ENCODE results near the gene PCBP3.

Gene PCBP3

DNA sequence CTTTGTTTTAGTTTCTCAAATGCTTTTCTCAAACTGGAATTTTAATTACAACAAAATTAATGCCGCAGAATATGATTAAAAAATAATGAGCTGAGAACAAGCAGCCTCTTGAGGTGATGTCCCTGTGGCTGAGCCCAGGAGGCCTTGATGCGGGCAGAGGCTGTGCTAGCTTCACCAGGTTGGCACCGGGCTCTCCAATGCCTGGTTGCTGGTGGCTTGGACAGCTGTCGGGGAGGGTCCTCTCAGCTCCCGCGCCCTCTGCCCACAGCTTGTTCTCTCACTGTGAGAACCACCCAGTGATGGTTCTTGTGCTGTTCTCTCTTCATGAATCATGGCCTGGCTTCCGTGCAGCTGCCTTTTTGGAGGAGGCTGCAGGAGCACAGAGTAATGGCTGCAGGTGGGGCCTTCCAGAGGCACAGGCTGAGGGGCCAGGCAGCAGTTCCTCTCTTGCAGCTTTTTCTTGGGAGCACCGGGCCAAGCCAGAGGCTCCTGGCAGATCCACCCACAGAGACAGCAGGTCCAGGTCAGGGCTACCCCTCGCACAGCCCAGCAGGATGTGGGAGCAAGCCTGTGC is 156.3 kb downstream of the PCBP3 start:
- Histone ChIP-seq H3K4me1 (ENCODE audit: control insufficient read depth, insufficient read depth, low read length) (no peaks in the 10 kb centered on the region), H3K36me3 (ENCODE audit: control insufficient read depth, insufficient read depth, low read length) (no peaks in the 10 kb centered on the region), H3K27me3 (ENCODE audit: control insufficient read depth, insufficient read depth, low read length) (no peaks in the 10 kb centered on the region), H3K4me3 (ENCODE audit: low read length) (no peak overlapping the region), H3K27ac (ENCODE audit: low read length) (no peak overlapping the region), H3K9me3 (ENCODE audit: control insufficient read depth, insufficient read depth, low read length) (no peaks in the 10 kb centered on the region)
- no peak for DNase-seq (ENCODE audit: low read depth, low spot score)
- WGBS (ENCODE audit: insufficient coverage, insufficient read length) = no CpG with 5 or more reads among the region's 9 CpGs

DNA sequence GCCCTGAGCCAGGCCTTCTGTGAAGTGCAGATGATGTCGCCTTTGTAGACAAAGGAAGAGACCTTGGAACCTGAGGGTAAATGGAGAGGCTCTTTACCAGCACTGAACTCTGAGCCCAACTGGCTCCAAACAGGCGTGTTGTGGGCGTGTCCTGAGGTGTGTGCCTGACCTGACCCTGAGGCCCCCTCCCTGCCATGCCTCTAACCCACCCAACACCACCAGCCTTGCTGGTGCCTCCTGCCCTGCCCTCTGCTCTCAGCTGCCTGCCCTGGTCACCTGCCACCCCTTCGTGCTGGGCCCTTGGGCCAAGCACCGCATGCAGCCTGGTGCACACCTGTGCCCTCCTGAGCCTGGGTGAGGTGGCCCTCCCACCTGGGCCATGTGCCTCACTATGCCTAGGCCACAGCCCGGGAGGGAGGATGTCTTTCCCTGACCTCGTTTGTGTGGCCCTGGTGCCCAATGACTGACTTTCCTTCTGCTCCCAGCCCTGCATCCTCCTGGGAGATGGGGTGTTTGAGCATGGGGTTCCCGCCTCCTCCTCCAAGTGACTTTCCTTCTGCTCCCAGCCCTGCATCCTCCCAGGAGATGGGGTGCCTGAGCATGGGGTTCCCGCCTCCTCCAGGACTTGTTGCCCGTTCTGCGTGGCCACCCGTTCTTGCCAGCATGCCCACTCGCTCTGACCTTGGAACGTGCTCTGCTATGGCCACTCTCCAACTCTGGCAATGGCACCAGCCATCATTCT is 157.0 kb downstream of the PCBP3 start:
- H3K27ac ChIP-seq (ENCODE audit: low read length) = no peak overlapping the region
- H3K4me3 ChIP-seq (ENCODE audit: low read length) = no peak overlapping the region
- no CpG with 5 or more reads among the region's 14 CpGs for WGBS (ENCODE audit: insufficient coverage, insufficient read length)
- no peaks in the 10 kb centered on the region for H3K9me3 ChIP-seq (ENCODE audit: control insufficient read depth, insufficient read depth, low read length)
- no peaks in the 10 kb centered on the region for H3K4me1 ChIP-seq (ENCODE audit: control insufficient read depth, insufficient read depth, low read length)
- H3K36me3 ChIP-seq (ENCODE audit: control insufficient read depth, insufficient read depth, low read length) = no peaks in the 10 kb centered on the region
- H3K27me3 ChIP-seq (ENCODE audit: control insufficient read depth, insufficient read depth, low read length) = no peaks in the 10 kb centered on the region
- no peak for DNase-seq (ENCODE audit: low read depth, low spot score)

DNA sequence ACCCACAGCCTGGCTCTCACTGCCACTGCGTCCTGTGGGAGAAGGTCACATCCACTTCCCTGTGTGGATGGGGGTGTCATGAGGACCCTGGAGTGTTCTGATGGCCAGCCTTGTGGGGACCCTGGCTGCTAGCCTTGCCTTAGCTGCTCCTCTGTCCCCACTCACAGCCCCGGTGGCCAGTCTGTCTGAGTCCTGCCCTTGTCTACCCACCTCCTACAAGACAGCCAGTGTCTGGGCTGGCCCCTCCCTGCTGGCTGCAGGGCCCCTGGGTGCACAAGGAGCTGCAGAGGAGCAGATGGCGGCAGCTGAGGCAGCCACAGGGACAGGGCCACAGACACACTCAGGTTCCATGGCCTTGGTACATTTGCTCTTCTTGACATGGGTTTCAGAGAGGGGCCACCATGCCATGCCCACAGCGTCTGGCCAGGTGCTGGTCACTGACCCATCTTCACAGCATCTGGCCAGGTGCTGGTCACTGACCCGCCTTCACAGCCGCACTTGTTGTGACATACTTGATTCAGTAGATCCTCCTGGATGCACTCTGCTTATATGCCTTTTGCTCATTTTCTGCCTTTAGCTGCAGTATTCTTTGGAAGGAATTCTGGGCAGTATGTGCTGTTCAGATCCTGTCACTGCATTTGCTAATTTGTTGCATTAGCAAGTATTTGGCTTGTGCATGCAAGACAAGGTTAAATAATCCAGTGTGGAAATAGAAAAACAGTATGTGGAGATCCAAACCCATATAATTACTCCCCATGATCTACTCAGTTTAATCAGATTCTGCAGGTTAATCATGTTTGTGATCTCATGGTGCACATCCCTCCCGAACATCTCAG is 157.8 kb downstream of the PCBP3 start:
- DNase-seq (ENCODE audit: low read depth, low spot score) = no peak
- Histone ChIP-seq H3K9me3 (ENCODE audit: control insufficient read depth, insufficient read depth, low read length) (no peaks in the 10 kb centered on the region), H3K36me3 (ENCODE audit: control insufficient read depth, insufficient read depth, low read length) (no peaks in the 10 kb centered on the region), H3K27ac (ENCODE audit: low read length) (no peak overlapping the region), H3K4me3 (ENCODE audit: low read length) (no peak overlapping the region), H3K4me1 (ENCODE audit: control insufficient read depth, insufficient read depth, low read length) (no peaks in the 10 kb centered on the region), H3K27me3 (ENCODE audit: control insufficient read depth, insufficient read depth, low read length) (no peaks in the 10 kb centered on the region)
- no CpG with 5 or more reads among the region's 7 CpGs for WGBS (ENCODE audit: insufficient coverage, insufficient read length)

DNA sequence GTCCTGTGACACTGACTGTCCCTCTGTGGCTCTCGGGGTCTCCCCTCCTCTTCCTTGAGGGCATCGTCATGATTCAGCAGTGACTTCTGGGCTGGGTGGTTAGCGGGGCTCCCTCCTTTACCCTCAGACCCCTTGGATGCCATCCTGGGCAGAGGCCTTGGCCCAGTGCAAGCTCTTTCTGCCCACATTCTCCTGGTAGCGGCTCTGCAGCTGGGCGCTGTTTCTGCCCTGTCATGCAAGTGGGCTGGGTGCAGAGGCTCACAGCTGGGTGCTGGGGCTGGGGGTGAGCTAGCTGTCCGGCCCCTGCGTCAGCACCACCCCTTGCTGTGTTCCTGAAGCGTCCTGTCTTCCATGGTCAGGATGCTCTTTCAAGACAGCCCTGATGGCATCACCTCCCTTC is 158.5 kb downstream of the PCBP3 start:
- no peaks in the 10 kb centered on the region for H3K4me1 ChIP-seq (ENCODE audit: control insufficient read depth, insufficient read depth, low read length)
- DNase-seq (ENCODE audit: low read depth, low spot score) = no peak
- no CpG with 5 or more reads among the region's 8 CpGs for WGBS (ENCODE audit: insufficient coverage, insufficient read length)

DNA sequence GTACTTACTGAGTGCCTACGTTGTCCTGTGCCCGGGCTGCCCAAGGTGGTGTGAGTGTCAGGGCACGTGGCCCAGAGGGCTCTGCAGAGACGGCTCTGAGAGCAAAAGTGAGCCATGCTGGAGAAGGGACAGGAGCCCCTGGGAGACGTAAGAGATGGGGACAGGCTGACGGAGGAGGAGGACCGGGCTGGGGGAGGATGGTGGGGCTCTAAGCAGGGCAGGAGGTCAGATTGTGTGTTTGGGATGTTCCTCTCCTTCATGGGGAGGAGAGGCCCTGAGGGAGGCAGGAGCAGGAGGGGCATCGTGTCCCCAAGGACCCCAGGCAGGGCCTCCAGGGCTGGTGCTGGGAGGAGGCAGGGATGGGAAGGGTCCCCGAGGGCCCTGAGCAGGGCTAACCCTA is 158.9 kb downstream of the PCBP3 start:
- Histone ChIP-seq H3K27me3 (ENCODE audit: control insufficient read depth, insufficient read depth, low read length) (no peaks in the 10 kb centered on the region), H3K4me3 (ENCODE audit: low read length) (no peak overlapping the region), H3K9me3 (ENCODE audit: control insufficient read depth, insufficient read depth, low read length) (no peaks in the 10 kb centered on the region), H3K27ac (ENCODE audit: low read length) (no peak overlapping the region), H3K36me3 (ENCODE audit: control insufficient read depth, insufficient read depth, low read length) (no peaks in the 10 kb centered on the region), H3K4me1 (ENCODE audit: control insufficient read depth, insufficient read depth, low read length) (no peaks in the 10 kb centered on the region)
- WGBS (ENCODE audit: insufficient coverage, insufficient read length) = no CpG with 5 or more reads among the region's 9 CpGs
- DNase-seq (ENCODE audit: low read depth, low spot score) = no peak

More for the DNA sequence above, 158.5 kb downstream of the PCBP3 start:
- Histone ChIP-seq H3K9me3 (ENCODE audit: control insufficient read depth, insufficient read depth, low read length) (no peaks in the 10 kb centered on the region), H3K27ac (ENCODE audit: low read length) (no peak overlapping the region), H3K4me3 (ENCODE audit: low read length) (no peak overlapping the region), H3K36me3 (ENCODE audit: control insufficient read depth, insufficient read depth, low read length) (no peaks in the 10 kb centered on the region), H3K27me3 (ENCODE audit: control insufficient read depth, insufficient read depth, low read length) (no peaks in the 10 kb centered on the region)

DNA sequence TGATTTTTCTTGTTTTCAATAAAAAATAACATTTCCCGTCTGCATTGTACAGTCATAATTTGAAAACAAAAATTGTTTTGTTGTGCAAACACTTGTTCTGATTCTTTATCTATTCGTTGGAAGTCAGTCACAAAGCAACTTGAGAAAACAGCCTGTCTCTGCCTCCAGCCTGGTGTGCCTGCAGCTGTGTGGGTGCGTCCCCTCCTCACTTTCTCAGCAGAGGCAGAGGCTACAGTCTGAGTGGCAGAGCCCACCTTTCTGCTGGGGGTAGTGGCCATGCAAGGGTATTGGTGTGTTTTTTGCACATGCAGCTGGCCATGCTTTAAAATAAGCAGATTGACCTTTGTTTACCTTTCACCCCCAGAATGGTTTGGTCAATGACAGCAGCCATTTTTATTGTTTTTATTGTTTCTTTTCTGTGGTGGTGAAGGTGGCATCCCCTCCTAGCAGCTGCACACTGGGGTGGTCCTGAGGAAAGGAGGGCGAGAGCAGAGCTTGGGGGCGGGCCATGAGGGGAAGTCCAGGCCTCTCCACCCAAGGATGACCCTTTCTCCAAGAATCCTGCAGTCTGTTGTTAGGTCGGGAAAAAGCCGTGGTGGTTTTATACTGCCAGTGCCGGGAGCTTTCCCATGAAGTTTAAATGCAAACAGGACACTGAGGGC is 159.6 kb downstream of the PCBP3 start:
- Histone ChIP-seq H3K27me3 (ENCODE audit: control insufficient read depth, insufficient read depth, low read length) (no peaks in the 10 kb centered on the region), H3K27ac (ENCODE audit: low read length) (no peak overlapping the region), H3K36me3 (ENCODE audit: control insufficient read depth, insufficient read depth, low read length) (no peaks in the 10 kb centered on the region), H3K4me3 (ENCODE audit: low read length) (no peak overlapping the region), H3K4me1 (ENCODE audit: control insufficient read depth, insufficient read depth, low read length) (no peaks in the 10 kb centered on the region), H3K9me3 (ENCODE audit: control insufficient read depth, insufficient read depth, low read length) (no peaks in the 10 kb centered on the region)
- WGBS (ENCODE audit: insufficient coverage, insufficient read length) = no CpG with 5 or more reads among the region's 8 CpGs
- DNase-seq (ENCODE audit: low read depth, low spot score) = no peak

DNA sequence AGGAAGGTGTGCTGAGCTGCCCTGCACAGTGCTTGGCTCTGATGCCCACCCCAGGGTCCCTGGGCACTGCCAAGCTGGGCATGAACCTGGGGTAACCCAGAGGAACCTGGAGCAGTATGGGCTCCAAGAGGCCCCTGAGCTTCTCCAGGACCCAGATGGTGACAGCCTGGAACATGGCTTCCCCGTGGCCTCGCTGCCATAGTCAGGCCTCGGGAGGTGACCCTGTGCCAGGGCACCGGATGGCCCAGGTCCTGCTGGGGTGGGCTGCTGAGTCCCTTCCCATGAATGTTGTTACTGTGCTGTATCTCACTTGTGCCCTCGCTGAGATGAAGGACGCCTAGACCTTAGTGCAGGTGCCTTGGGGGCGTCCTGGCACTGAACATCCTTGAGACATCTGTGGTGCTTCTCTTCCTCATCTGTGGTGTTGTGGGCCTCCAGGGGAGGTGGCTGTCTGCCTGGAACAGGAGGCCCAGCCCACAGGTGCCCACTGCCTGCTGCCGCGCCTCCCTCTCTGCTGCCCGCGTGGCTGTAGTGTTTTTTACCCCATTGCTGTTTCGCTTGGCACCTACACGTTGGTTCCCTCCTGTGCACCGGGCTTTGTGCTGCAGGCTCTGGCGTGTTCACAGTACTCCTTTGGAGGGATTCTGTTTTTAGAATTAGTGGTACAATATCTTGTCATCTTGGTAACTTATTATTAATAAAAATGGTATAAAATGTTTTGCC is 160.3 kb downstream of the PCBP3 start:
- no CpG with 5 or more reads among the region's 15 CpGs for WGBS (ENCODE audit: insufficient coverage, insufficient read length)
- no peak overlapping the region for H3K27ac ChIP-seq (ENCODE audit: low read length)
- DNase-seq (ENCODE audit: low read depth, low spot score) = no peak

DNA sequence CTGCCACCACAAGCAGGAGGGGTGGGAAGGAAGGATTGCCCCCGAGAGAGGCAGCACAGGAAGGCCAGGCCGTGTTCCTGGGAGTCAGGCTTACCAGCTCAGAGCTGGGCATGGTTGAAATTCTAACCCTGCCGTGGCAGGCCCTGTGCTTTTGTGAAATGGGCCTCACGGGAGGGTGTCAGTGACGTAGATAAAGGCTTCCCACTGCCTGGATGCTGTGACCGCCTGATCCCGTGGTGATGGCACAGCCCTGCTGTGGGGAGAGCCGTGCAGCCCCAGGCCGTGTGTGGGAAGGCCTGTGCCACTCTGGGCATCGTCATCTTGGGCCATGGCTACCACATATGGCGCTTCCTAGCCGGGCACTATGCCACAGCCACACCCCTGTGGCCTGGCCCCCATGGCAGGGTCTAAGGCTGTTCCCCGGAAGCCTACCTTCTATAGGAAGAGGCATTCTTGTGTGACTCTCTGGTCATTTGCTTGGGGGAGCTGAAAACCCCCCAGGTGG is 161.3 kb downstream of the PCBP3 start:
- Histone ChIP-seq H3K27ac (ENCODE audit: low read length) (no peak overlapping the region), H3K4me3 (ENCODE audit: low read length) (no peak overlapping the region), H3K4me1 (ENCODE audit: control insufficient read depth, insufficient read depth, low read length) (no peaks in the 10 kb centered on the region), H3K27me3 (ENCODE audit: control insufficient read depth, insufficient read depth, low read length) (no peaks in the 10 kb centered on the region), H3K36me3 (ENCODE audit: control insufficient read depth, insufficient read depth, low read length) (no peaks in the 10 kb centered on the region), H3K9me3 (ENCODE audit: control insufficient read depth, insufficient read depth, low read length) (no peaks in the 10 kb centered on the region)
- DNase-seq (ENCODE audit: low read depth, low spot score) = no peak
- no CpG with 5 or more reads among the region's 13 CpGs for WGBS (ENCODE audit: insufficient coverage, insufficient read length)

More for the DNA sequence above, 160.3 kb downstream of the PCBP3 start:
- no peaks in the 10 kb centered on the region for H3K4me1 ChIP-seq (ENCODE audit: control insufficient read depth, insufficient read depth, low read length)
- no peaks in the 10 kb centered on the region for H3K36me3 ChIP-seq (ENCODE audit: control insufficient read depth, insufficient read depth, low read length)
- H3K27me3 ChIP-seq (ENCODE audit: control insufficient read depth, insufficient read depth, low read length) = no peaks in the 10 kb centered on the region
- no peak overlapping the region for H3K4me3 ChIP-seq (ENCODE audit: low read length)
- H3K9me3 ChIP-seq (ENCODE audit: control insufficient read depth, insufficient read depth, low read length) = no peaks in the 10 kb centered on the region

DNA sequence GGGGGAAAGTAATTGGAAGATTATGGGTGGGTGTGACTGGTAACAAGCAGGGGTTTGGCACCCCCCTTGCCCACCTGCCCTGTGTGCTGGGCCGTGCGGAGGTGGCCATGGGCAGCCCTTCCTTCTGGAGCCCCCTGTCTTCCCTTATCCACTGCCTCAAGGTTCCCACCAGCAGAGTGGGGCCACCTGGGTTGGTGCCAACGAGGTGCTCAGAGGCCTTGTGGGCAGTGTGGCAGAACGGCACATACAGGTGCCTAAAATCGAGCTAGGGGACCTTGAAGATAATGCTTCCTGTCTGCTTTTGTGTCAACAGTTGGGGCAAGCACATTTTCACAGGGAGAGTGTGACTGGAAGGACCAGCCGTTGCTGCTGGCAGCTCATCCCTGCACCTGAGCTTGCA is 161.8 kb downstream of the PCBP3 start:
- H3K36me3 ChIP-seq (ENCODE audit: control insufficient read depth, insufficient read depth, low read length) = no peaks in the 10 kb centered on the region
- no peaks in the 10 kb centered on the region for H3K27me3 ChIP-seq (ENCODE audit: control insufficient read depth, insufficient read depth, low read length)
- H3K4me3 ChIP-seq (ENCODE audit: low read length) = no peak overlapping the region
- DNase-seq (ENCODE audit: low read depth, low spot score) = no peak
- WGBS (ENCODE audit: insufficient coverage, insufficient read length) = no CpG with 5 or more reads among the region's 6 CpGs
- H3K9me3 ChIP-seq (ENCODE audit: control insufficient read depth, insufficient read depth, low read length) = no peaks in the 10 kb centered on the region
- no peaks in the 10 kb centered on the region for H3K4me1 ChIP-seq (ENCODE audit: control insufficient read depth, insufficient read depth, low read length)
- H3K27ac ChIP-seq (ENCODE audit: low read length) = no peak overlapping the region

DNA sequence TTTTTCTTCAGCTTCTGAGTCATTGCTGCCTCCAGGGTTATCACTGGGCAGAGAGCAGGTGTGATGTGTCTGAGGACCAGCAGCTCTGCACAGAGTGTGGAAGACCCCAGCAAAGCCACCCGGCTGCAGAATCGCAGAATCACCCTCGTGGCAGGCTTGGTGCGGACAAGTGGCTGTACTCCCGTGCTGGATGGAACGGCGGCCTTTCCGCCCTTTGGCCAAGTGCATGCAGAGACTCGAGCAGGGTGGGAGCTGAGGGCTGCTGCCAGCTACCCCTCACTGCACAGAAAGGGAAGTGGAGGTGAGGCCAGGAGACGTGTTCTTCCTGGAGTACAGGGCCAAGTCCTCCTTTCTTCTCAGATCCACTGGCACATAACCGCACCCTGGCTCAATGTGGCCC is 162.5 kb downstream of the PCBP3 start:
- no peak for DNase-seq (ENCODE audit: low read depth, low spot score)
- H3K4me1 ChIP-seq (ENCODE audit: control insufficient read depth, insufficient read depth, low read length) = no peaks in the 10 kb centered on the region
- H3K27ac ChIP-seq (ENCODE audit: low read length) = no peak overlapping the region
- no peaks in the 10 kb centered on the region for H3K27me3 ChIP-seq (ENCODE audit: control insufficient read depth, insufficient read depth, low read length)
- H3K4me3 ChIP-seq (ENCODE audit: low read length) = no peak overlapping the region
- H3K9me3 ChIP-seq (ENCODE audit: control insufficient read depth, insufficient read depth, low read length) = no peaks in the 10 kb centered on the region
- H3K36me3 ChIP-seq (ENCODE audit: control insufficient read depth, insufficient read depth, low read length) = no peaks in the 10 kb centered on the region
- WGBS (ENCODE audit: insufficient coverage, insufficient read length) = no CpG with 5 or more reads among the region's 11 CpGs
